HepG2 (cell line): Measurements from ENCODE around the gene PPP1CA. TPM values are rescaled to one million over a fixed set of nuclear protein-coding genes. Genes with fewer than 3 reads are reported as not detected.
A peak's percentile ranks its signal among the peaks of the same experiment; 100 is the strongest.

Source experiments
- ATAC-seq: fragments of 200-7000 bp; cut with Tn5 transposase; 3 replicates; pipeline ENCODE4 v1.9.1; 2020; ENCODE audit warnings: mild to moderate bottlenecking, moderate library complexity
- BruUV-seq: library from RNA; stranded (reverse); fragments of 400-500 nt; replicated peaks from 2 replicates; lab custom pipeline; 2021; lab: Mats Ljungman, UMichigan
- CTCF ChIA-PET: fragments of 300-600 bp; formaldehyde crosslinking; extraction: SDS; loops from one replicate; lab custom pipeline; 2021; ENCODE audit warnings: low total read pairs, inconsistent platforms, low intra/inter-chr PET ratio; lab: Yijun Ruan, JAX
- POLR2A ChIA-PET: fragments of 350-600 bp; sonication (Branson Sonifier 250); formaldehyde crosslinking; loops from one replicate; lab custom pipeline; 2020; ENCODE audit warnings: antibody characterized with exemption, inconsistent platforms; lab: Yijun Ruan, JAX
- DNase-seq: peaks from one replicate; pipeline ENCODE4 v3.0.0-alpha.2; 2015; ENCODE audit warnings: low spot score
- FAIRE-seq: peaks from 3 replicates; lab custom pipeline; 2011; peaks lifted over from hg19 to GRCh38; lab: Jason Lieb, UNC
- H2AFZ ChIP-seq: one replicate; pipeline ENCODE4 v1.6.1; 2011; ENCODE audit warnings: low read length, inconsistent platforms
- H3K27ac ChIP-seq: fragments of 300-600 bp; 3 replicates; pipeline ENCODE4 v1.8.0; 2011; ENCODE audit warnings: mixed run types, mild to moderate bottlenecking, mixed read lengths, low read length, inconsistent platforms; ENCODE audit not compliant: insufficient read depth; ENCODE audit errors: extremely low read length
- H3K27me3 ChIP-seq, 2 experiments: fragments of 200-600 bp in 1 of 2; 2 replicates in 1 of 2; 3 replicates in 1 of 2; pipeline versions ENCODE4 v1.6.0 to v1.8.0; 2011; ENCODE audit warnings: low read length in 2 of 2, mild to moderate bottlenecking in 2 of 2, moderate library complexity in 2 of 2, inconsistent platforms in 1 of 2; ENCODE audit not compliant: insufficient read depth in 2 of 2, control insufficient read depth in 1 of 2
- H3K36me3 ChIP-seq, 2 experiments: fragments of 200-600 bp in 1 of 2; replicated peaks in 1 of 2; 2 replicates in 1 of 2; 3 replicates in 1 of 2; pipeline versions ENCODE4 v1.5.1 to v1.8.0; 2011; ENCODE audit warnings: low read length in 2 of 2, inconsistent platforms in 1 of 2; ENCODE audit not compliant: insufficient read depth in 2 of 2, control insufficient read depth in 1 of 2
- H3K4me1 ChIP-seq: 2 replicates; pipeline ENCODE4 v1.5.1; 2012; ENCODE audit warnings: low read length, inconsistent platforms; ENCODE audit not compliant: insufficient read depth
- H3K4me2 ChIP-seq: 2 replicates; pipeline ENCODE4 v1.6.0; 2011; ENCODE audit warnings: low read depth, low read length, inconsistent platforms
- H3K4me3 ChIP-seq, 3 experiments: fragments of 200-600 bp in 1 of 3; sonication (generic), shearing (Covaris generic) in 1 of 3; replicated peaks in 1 of 3; 2 replicates each; pipeline ENCODE4 v1.5.1; 2011 to 2016; ENCODE audit warnings: low read length in 3 of 3, inconsistent platforms in 2 of 3, low read depth in 2 of 3, mild to moderate bottlenecking in 2 of 3, control low read depth in 1 of 3, mixed read lengths in 1 of 3; ENCODE audit not compliant: insufficient read depth in 1 of 3
- H3K79me2 ChIP-seq: one replicate; pipeline ENCODE4 v1.6.1; 2011; ENCODE audit warnings: low read length, inconsistent platforms; ENCODE audit not compliant: insufficient read depth
- H3K9ac ChIP-seq: 2 replicates; pipeline ENCODE4 v1.6.0; 2011; ENCODE audit warnings: mild to moderate bottlenecking, low read depth, low read length, inconsistent platforms; ENCODE audit not compliant: insufficient read depth
- H3K9me3 ChIP-seq: 2 replicates; pipeline ENCODE4 v1.5.1; 2012; ENCODE audit warnings: mild to moderate bottlenecking, low read length
- H4K20me1 ChIP-seq: 2 replicates; pipeline ENCODE4 v1.6.0; 2011; ENCODE audit warnings: inconsistent platforms, mild to moderate bottlenecking, low read length, moderate library complexity; ENCODE audit not compliant: insufficient read depth
- EEA1 ChIP-seq: sonication (generic); formaldehyde crosslinking; IDR thresholded peaks from 2 replicates; pipeline ENCODE4 v1.5.1; 2020; ENCODE audit warnings: mild to moderate bottlenecking, missing genetic modification reagents, borderline replicate concordance
- KDM2A ChIP-seq: sonication (generic); formaldehyde crosslinking; IDR thresholded peaks from 2 replicates; pipeline ENCODE4 v1.4.0; 2020; ENCODE audit warnings: low read depth, missing genetic modification reagents, borderline replicate concordance
- KLF15 ChIP-seq: sonication (generic); formaldehyde crosslinking; IDR thresholded peaks from 2 replicates; pipeline ENCODE4 v1.8.1; 2023; ENCODE audit warnings: borderline replicate concordance, mild to moderate bottlenecking, inconsistent platforms, missing genetic modification reagents, mixed read lengths
- KLF16 ChIP-seq, 2 experiments: sonication (generic) in 1 of 2; formaldehyde crosslinking in 1 of 2; IDR thresholded peaks; 2 replicates each; pipeline versions ENCODE4 v1.6.1 to v1.8.0; 2016 to 2023; ENCODE audit warnings: missing genetic modification reagents in 2 of 2, missing compliant biosample characterization in 1 of 2
- MEF2D ChIP-seq: sonication (generic); formaldehyde crosslinking; IDR thresholded peaks from 2 replicates; pipeline ENCODE4 v1.5.1; 2020; ENCODE audit warnings: mild to moderate bottlenecking, missing genetic modification reagents
- MTA1 ChIP-seq: sonication (generic); formaldehyde crosslinking; IDR thresholded peaks from 2 replicates; pipeline ENCODE4 v1.4.0; 2020; ENCODE audit warnings: missing genetic modification reagents, mild to moderate bottlenecking, borderline replicate concordance
- RNF2 ChIP-seq: fragments of 450-650 bp; conservative IDR thresholded peaks from 2 replicates; pipeline ENCODE4 v1.6.1; 2016; ENCODE audit warnings: low read depth
- SP140L ChIP-seq: sonication (generic); formaldehyde crosslinking; IDR thresholded peaks from 2 replicates; pipeline ENCODE4 v1.4.0; 2020; ENCODE audit warnings: missing genetic modification reagents, borderline replicate concordance
- ZNF234 ChIP-seq: sonication (generic); formaldehyde crosslinking; conservative IDR thresholded peaks from 2 replicates; pipeline ENCODE4 v1.5.1; 2020; ENCODE audit warnings: mild to moderate bottlenecking, missing genetic modification reagents
- ZNF382 ChIP-seq: sonication (generic); formaldehyde crosslinking; IDR thresholded peaks from 2 replicates; pipeline ENCODE4 v1.5.0; 2020; ENCODE audit warnings: missing genetic modification reagents, mild to moderate bottlenecking, borderline replicate concordance
- ZNF569 ChIP-seq: sonication (generic); formaldehyde crosslinking; IDR thresholded peaks from 2 replicates; pipeline ENCODE4 v1.5.0; 2020; ENCODE audit warnings: mild to moderate bottlenecking, missing genetic modification reagents, moderate library complexity, borderline replicate concordance
- ZNF670 ChIP-seq: sonication (generic); formaldehyde crosslinking; IDR thresholded peaks from 2 replicates; pipeline ENCODE4 v1.8.0; 2022; ENCODE audit warnings: mild to moderate bottlenecking, missing genetic modification reagents, borderline replicate concordance
- ZNF768 ChIP-seq: sonication (generic); formaldehyde crosslinking; IDR thresholded peaks from 2 replicates; pipeline ENCODE4 v1.4.0; 2020; ENCODE audit warnings: missing genetic modification reagents
- ZNF776 ChIP-seq: sonication (generic); formaldehyde crosslinking; IDR thresholded peaks from 2 replicates; pipeline ENCODE4 v1.4.0; 2020; ENCODE audit warnings: mild to moderate bottlenecking, missing genetic modification reagents
- WGBS: methylation state at CpG from one replicate; pipeline ENCODE4 v1.1.6; 2017; ENCODE audit warnings: low lambda C conversion rate; 5-methylcytosine and 5-hydroxymethylcytosine counted together
- in situ Hi-C: cut with HindIII; loops from 2 replicates; pipeline ENCODE4 v1.10.0; 2017; ENCODE audit warnings: low pct_unique_long_range_greater_than_20kb; ENCODE audit not compliant: extremely low pct_ligation_motif_present
- intact Hi-C: fragments of 100-400 bp; cut with micrococcal nuclease; formaldehyde crosslinking; loops from one replicate; pipeline ENCODE4 v1.10.0; 2022; ENCODE audit not compliant: unreplicated experiment
- polyA plus RNA-seq, 8 experiments: library from polyadenylated mRNA; depleted of rRNA in 3 of 8; stranded (reverse) in 7 of 8; unstranded in 1 of 8; fragments of >200 nt; fragmentation: Illumina TruSeq in 4 of 8; extraction: Trizol in 4 of 8; gene quantifications; 2 replicates each; pipeline versions ENCODE4 v1.2.1 to v1.2.3, GENCODE V29; 2011 to 2016; ENCODE audit warnings: low read depth in 4 of 8, missing spikeins in 1 of 8, mixed read lengths in 1 of 8; ENCODE audit not compliant: insufficient read depth in 1 of 8
- total RNA-seq, 5 experiments: library from RNA; depleted of rRNA; stranded (reverse); fragments of >200 nt; fragmentation: Illumina TruSeq; extraction: Trizol; gene quantifications; 2 replicates each; pipeline ENCODE4 v1.2.3, GENCODE V29; 2016; ENCODE audit warnings: low read depth in 1 of 5
- TF ChIP-seq, protein P1 (sequence below): sonication (generic); formaldehyde crosslinking; IDR thresholded peaks from 2 replicates; pipeline ENCODE4 v1.5.0; 2020; ENCODE audit warnings: mild to moderate bottlenecking, missing genetic modification reagents
- TF ChIP-seq, protein P2 (sequence below): IDR thresholded peaks from 2 replicates; pipeline ENCODE4 v1.6.1; 2016; ENCODE audit warnings: control low read depth
- TF ChIP-seq, protein P3 (sequence below): sonication (generic); formaldehyde crosslinking; IDR thresholded peaks from 2 replicates; pipeline ENCODE4 v1.8.1; 2023; ENCODE audit warnings: missing genetic modification reagents, inconsistent platforms, borderline replicate concordance
- TF ChIP-seq, protein P4 (sequence below): sonication (generic); formaldehyde crosslinking; IDR thresholded peaks from 2 replicates; pipeline ENCODE4 v1.8.0; 2022; ENCODE audit warnings: mild to moderate bottlenecking, missing genetic modification reagents

PPP1CA gene
- total and polyA plus RNA-seq, 2 of the 13 experiments (the other 11 are each of a cell fraction or from before 2014, with no cell fraction given), result 149 to 170 TPM

DNA sequence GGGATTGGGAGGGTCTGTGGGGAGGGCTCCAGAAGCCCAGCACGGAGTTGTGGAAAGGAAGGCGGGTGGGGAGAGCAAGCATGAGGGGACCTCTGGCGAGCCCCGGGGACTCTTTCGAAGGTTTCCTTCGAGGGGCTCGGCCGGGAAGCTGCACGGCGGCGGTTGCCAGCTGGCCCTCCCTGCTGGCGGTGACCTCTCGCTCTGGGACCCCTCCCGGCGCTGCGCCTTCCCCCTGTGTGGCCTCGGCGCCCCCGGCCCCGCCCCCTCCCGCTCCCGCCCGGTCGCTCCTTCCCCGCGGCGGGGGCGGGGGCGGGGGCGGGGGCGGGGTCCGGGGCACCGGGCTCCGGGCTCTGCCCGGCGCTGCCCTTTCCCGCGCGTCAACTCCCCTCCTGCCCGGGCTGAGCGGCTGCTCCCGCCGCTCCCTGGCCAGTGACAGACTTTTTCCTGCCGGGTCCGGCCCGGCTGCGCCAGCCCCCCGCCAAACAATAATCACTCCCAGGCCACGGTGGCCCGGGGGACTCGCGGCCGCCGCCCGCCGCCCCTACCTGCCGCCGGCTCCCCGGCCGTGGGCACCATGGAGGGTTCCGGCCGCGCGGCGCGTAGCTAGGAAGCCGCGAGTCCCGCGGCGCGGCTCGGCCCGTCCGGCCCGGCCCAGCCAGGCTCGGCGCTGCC is 29.2 kb downstream of the PPP1CA start (continued):
- TF ChIP-seq, protein P1, sequence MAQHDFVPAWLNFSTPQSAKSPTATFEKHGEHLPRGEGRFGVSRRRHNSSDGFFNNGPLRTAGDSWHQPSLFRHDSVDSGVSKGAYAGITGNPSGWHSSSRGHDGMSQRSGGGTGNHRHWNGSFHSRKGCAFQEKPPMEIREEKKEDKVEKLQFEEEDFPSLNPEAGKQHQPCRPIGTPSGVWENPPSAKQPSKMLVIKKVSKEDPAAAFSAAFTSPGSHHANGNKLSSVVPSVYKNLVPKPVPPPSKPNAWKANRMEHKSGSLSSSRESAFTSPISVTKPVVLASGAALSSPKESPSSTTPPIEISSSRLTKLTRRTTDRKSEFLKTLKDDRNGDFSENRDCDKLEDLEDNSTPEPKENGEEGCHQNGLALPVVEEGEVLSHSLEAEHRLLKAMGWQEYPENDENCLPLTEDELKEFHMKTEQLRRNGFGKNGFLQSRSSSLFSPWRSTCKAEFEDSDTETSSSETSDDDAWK (CRISPR knock-in tag), result no peak
- TF ChIP-seq ZNF234 (CRISPR knock-in tag) (no peak), SP140L (CRISPR knock-in tag) (no peak), MEF2D (CRISPR knock-in tag) (no peak), ZNF382 (CRISPR knock-in tag) (no peak), EEA1 (CRISPR knock-in tag) (no peak), KDM2A (CRISPR knock-in tag) (peak; percentile 20; the same call in 1 of the 2 replicates)
- TF ChIP-seq, protein P2, sequence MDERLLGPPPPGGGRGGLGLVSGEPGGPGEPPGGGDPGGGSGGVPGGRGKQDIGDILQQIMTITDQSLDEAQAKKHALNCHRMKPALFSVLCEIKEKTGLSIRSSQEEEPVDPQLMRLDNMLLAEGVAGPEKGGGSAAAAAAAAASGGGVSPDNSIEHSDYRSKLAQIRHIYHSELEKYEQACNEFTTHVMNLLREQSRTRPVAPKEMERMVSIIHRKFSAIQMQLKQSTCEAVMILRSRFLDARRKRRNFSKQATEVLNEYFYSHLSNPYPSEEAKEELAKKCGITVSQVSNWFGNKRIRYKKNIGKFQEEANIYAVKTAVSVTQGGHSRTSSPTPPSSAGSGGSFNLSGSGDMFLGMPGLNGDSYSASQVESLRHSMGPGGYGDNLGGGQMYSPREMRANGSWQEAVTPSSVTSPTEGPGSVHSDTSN (CRISPR knock-in tag), result no peak

DNA sequence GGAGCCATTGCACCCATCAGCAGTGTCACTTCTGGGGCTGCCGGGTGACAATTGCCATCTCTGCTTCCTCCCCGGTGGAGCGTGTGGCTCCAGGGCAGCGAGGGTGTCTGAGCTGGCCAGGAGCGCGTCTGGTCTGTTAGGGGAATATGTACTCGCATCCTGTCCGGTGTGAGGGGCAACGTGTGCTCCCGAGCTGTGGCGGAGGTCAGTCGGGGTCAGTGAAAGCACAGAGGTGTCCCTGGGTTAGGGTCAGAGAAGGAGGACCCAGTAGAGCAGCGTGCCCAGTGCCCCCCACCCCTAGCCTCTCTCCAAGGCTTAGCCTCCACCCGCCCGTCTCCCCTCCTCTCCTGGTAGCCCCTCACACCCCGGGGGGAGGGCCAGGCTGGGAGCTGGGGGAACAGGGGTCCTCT is 29.7 kb downstream of the PPP1CA start:
- CTCF ChIA-PET, result interaction anchor here (1.5 kb wide), 1 partner anchor 11 kb away, joined by 5 read pairs; no protein-coding TSS in a partner anchor
- Histone ChIP-seq H3K4me2 (peak overlapping the region; percentile 66), H3K27me3 (peaks cover 1 to 8% of the 10 kb centered on the region in 2 experiments; a peak in 3 of 5 replicates), H3K79me2 (no peaks in the 10 kb centered on the region), H3K36me3 (no peaks in the 10 kb centered on the region), H3K4me1 (peaks cover 26% of the 10 kb centered on the region), H3K9me3 (no peaks in the 10 kb centered on the region), H3K4me3 (peak overlapping the region in 2 of 3 experiments; percentile 40 to 54; a peak in 3 of 6 replicates), H2AFZ (no peak overlapping the region), H3K9ac (no peak overlapping the region), H4K20me1 (no peaks in the 10 kb centered on the region), H3K27ac (no peak overlapping the region)
- intact Hi-C loops (no loop called here), in situ Hi-C loops (no loop called here)
- 31% methylated on average over 5 of the region's 16 CpGs for WGBS
- POLR2A ChIA-PET, result interaction anchor here (2.9 to 18.5 kb wide), 2 partner anchors 9 to 18 kb away, joined by 10 to 365 read pairs; partner anchors contain the start of gene POLD4
- FAIRE-seq (no peak), ATAC-seq (peak; percentile 23), DNase-seq (no peak)
- BruUV-seq, result no TSS peak
- TF ChIP-seq KLF15 (no peak), RNF2 (no peak), KLF16 (CRISPR knock-in tag; IDR thresholded peaks at IDR 0.05) (no peak), ZNF670 (CRISPR knock-in tag) (no peak), ZNF569 (no peak), ZNF776 (CRISPR knock-in tag) (no peak), MTA1 (CRISPR knock-in tag) (no peak), ZNF768 (CRISPR knock-in tag) (0 out of 2 replicates have a peak, but pooled peaks have one; percentile 4)
- TF ChIP-seq, protein P3, sequence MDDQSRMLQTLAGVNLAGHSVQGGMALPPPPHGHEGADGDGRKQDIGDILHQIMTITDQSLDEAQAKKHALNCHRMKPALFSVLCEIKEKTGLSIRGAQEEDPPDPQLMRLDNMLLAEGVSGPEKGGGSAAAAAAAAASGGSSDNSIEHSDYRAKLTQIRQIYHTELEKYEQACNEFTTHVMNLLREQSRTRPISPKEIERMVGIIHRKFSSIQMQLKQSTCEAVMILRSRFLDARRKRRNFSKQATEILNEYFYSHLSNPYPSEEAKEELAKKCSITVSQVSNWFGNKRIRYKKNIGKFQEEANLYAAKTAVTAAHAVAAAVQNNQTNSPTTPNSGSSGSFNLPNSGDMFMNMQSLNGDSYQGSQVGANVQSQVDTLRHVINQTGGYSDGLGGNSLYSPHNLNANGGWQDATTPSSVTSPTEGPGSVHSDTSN (CRISPR knock-in tag), result no peak
- TF ChIP-seq, protein P4, sequence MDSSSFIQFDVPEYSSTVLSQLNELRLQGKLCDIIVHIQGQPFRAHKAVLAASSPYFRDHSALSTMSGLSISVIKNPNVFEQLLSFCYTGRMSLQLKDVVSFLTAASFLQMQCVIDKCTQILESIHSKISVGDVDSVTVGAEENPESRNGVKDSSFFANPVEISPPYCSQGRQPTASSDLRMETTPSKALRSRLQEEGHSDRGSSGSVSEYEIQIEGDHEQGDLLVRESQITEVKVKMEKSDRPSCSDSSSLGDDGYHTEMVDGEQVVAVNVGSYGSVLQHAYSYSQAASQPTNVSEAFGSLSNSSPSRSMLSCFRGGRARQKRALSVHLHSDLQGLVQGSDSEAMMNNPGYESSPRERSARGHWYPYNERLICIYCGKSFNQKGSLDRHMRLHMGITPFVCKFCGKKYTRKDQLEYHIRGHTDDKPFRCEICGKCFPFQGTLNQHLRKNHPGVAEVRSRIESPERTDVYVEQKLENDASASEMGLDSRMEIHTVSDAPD, result no peak
